ENCODE measurements around the gene MGMT. TPM values are rescaled to one million over a fixed set of nuclear protein-coding genes. Genes with fewer than 3 reads are reported as not detected.

The MGMT gene
- total and polyA plus RNA-seq, 2 of the 4 experiments (the other 2 are of a cell fraction) = 11.5 to 17.8 TPM

DNA sequence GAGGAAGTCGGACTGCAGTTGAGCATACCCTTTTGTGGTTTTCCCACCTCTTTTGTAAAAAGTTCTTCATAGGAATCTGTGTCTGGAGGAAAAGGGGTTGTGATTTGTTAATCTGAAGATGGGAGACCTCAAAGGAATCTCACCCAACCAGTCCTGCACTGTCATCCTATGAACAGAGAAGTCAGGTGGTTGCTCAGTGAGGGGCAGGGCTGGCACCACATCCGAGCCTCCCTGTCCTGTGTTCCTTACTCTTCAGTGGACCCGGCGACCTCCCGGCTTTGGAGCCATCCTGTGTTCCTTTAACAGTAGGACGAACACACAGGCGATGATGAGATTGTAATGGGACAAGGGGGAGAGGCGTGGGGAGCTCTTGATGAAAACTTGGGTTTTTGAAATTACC lies 2.8 kb upstream of the MGMT start:
- Histone ChIP-seq H4K91ac (ENCODE audit: insufficient read depth, low read depth, low read length) (no peak overlapping the region), H3K4me2 (ENCODE audit: low read depth, low read length) (no peak overlapping the region), H3K4me1 (ENCODE audit: control insufficient read depth, insufficient read depth, low read length) (peaks cover 4% of the 10 kb centered on the region; the same call in 1 of the 2 replicates), H2AK9ac (replicated peaks; ENCODE audit: low read depth, low read length, poor library complexity) (no peak overlapping the region), H3K14ac (replicated peaks; ENCODE audit: low read depth, low read length) (no peak overlapping the region), H3K36me3 (ENCODE audit: control insufficient read depth, insufficient read depth, low read length) (no peaks in the 10 kb centered on the region), H2BK120ac (ENCODE audit: low read depth, low read length) (no peak overlapping the region), H3K79me1 (ENCODE audit: low read depth in 1 of 2, low read length in 2 of 2) (peaks cover 0 to 4% of the 10 kb centered on the region in 2 experiments; a peak in 3 of 4 replicates), H3K23ac (ENCODE audit: low read depth, low read length) (no peak overlapping the region), H3K18ac (ENCODE audit: low read depth, low read length) (no peak overlapping the region), H4K5ac (ENCODE audit: low read depth, low read length) (no peak overlapping the region), H2BK15ac (ENCODE audit: low read depth, low read length) (no peak overlapping the region), H3K27me3 (ENCODE audit: control insufficient read depth, insufficient read depth, low read length) (no peaks in the 10 kb centered on the region; the same call in 1 of the 2 replicates), H2BK20ac (ENCODE audit: low read depth, low read length) (no peak overlapping the region), H2AFZ (replicated peaks; ENCODE audit: low read length, poor library complexity) (no peak overlapping the region), H3K9ac (ENCODE audit: low read depth, low read length) (no peak overlapping the region), H4K20me1 (ENCODE audit: insufficient read depth, low read length) (no peaks in the 10 kb centered on the region), H3K4me3 (ENCODE audit: insufficient read depth, low read depth, low read length) (no peak overlapping the region), H2BK5ac (ENCODE audit: low read depth, low read length, poor library complexity, severe bottlenecking) (no peak overlapping the region), H4K8ac (ENCODE audit: low read depth in 2 of 2, low read length in 2 of 2) (no peak overlapping the region), H3K9me1 (ENCODE audit: insufficient read depth, low read length) (0 out of 2 replicates have a peak, but pooled peaks cover 4% of the 10 kb centered on the region), H3K9me3 (ENCODE audit: control insufficient read depth, insufficient read depth, low read length) (no peaks in the 10 kb centered on the region), H2AK5ac (ENCODE audit: low read depth, low read length) (no peak overlapping the region), H3K4ac (ENCODE audit: low read depth, low read length) (no peak overlapping the region), H3K56ac (ENCODE audit: extremely low read depth, insufficient read depth, low read length) (no peak overlapping the region), H3K27ac (ENCODE audit: insufficient read depth, low read length) (no peak overlapping the region)
- intact Hi-C loops (cut with micrococcal nuclease) (no loop called here), dilution Hi-C loops (cut with HindIII; ENCODE audit: low sequenced_read_pairs, unreplicated experiment) (no loop called here), in situ Hi-C loops (cut with MboI; ENCODE audit: low sequenced_read_pairs) (no loop called here)
- BruUV-seq (replicated peaks) = no TSS peak
- POLR2A ChIA-PET (ENCODE audit: unreplicated experiment) = interaction anchor here (0.6 to 1.1 kb wide), 2 partner anchors 10 to 185 kb away, joined by 3 read pairs; no protein-coding TSS in a partner anchor
- WGBS, 2 experiments (ENCODE audit: extremely low coverage in 2 of 2, insufficient read length in 1 of 2) = 92% methylated on average over 5 of the region's 8 CpGs; no CpG with 5 or more reads in 1 of the 2 experiments
- DNase-seq (no peak), ATAC-seq (ENCODE audit: low read depth) (no peak)
- CTCF ChIA-PET = no interaction called here
- TF ChIP-seq, protein P1, sequence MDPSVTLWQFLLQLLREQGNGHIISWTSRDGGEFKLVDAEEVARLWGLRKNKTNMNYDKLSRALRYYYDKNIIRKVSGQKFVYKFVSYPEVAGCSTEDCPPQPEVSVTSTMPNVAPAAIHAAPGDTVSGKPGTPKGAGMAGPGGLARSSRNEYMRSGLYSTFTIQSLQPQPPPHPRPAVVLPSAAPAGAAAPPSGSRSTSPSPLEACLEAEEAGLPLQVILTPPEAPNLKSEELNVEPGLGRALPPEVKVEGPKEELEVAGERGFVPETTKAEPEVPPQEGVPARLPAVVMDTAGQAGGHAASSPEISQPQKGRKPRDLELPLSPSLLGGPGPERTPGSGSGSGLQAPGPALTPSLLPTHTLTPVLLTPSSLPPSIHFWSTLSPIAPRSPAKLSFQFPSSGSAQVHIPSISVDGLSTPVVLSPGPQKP (IDR thresholded peaks at IDR 0.05; ENCODE audit: borderline replicate concordance, low read depth, low read length) = no peak

Data from IMR-90 (cell line).